Body of pancreas (tissue), 4 donors: ENCODE data around the gene WNT5B.

Source experiments
- POLR2A ChIP-seq, 3 donors: fragments of 450-650 bp; IDR thresholded peaks; one replicate each; pipeline ENCODE4 v1.6.1; 2016; ENCODE audit warnings: antibody characterized with exemption in 3 of 3, mild to moderate bottlenecking in 2 of 3
- TF ChIP-seq, protein P1 (sequence below), 7 experiments: fragments of 450-650 bp in 4 of 7; fragments of 200-600 bp in 3 of 7; sonication (generic) in 3 of 7; IDR thresholded peaks; one replicate each; pipeline ENCODE4 v1.5.1; 2016 to 2019; ENCODE audit warnings: antibody characterized with exemption in 7 of 7

DNA sequence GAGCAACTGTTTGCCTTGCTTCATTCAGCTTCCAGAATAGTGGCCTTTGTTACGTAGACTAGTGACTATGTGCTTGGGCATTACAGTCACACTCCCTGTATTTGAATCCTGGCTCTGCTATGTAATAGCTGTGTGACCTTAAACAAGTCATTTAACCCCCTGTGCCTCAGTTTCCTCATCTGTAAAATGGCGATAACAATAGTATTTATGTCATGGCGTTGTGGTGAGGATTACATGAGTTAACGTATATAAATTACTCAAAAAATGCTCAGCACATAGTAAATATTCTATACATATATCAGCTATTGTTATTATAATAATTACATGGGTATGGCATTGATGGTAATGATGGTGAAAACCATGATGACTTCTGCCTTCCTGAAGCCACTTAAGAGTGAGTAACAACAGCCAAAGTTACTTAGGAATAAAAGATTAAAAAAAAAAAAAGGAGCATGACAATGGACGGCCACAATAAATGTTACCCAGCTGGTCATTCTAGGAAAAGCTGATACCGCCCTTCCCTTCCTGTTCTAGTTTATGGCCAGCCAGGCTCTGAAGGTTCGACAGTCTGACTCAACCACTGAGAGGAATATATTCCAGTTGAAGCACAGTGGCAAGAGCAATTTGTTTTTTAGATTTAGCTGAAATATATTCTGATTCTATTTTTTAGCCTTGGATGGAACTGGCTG, 51.9 kb downstream of the WNT5B start:
- TF ChIP-seq, protein P1, sequence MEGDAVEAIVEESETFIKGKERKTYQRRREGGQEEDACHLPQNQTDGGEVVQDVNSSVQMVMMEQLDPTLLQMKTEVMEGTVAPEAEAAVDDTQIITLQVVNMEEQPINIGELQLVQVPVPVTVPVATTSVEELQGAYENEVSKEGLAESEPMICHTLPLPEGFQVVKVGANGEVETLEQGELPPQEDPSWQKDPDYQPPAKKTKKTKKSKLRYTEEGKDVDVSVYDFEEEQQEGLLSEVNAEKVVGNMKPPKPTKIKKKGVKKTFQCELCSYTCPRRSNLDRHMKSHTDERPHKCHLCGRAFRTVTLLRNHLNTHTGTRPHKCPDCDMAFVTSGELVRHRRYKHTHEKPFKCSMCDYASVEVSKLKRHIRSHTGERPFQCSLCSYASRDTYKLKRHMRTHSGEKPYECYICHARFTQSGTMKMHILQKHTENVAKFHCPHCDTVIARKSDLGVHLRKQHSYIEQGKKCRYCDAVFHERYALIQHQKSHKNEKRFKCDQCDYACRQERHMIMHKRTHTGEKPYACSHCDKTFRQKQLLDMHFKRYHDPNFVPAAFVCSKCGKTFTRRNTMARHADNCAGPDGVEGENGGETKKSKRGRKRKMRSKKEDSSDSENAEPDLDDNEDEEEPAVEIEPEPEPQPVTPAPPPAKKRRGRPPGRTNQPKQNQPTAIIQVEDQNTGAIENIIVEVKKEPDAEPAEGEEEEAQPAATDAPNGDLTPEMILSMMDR (IDR thresholded peaks at IDR 0.05): no peak
- no peak for TF ChIP-seq POLR2A (IDR thresholded peaks at IDR 0.05)
